GM12892 (cell line): ENCODE data around the gene SH3RF1.
"Not testable (repeated sequence)": the region's sequence is repeated elsewhere in the genome, so short reads cannot be mapped to it uniquely, and the experiment has no call there.

ENCODE experiments used
- DNase-seq: peaks from one replicate; pipeline ENCODE4 v3.0.0; 2011; ENCODE audit not compliant: insufficient read length
- FAIRE-seq: peaks from 2 replicates; lab custom pipeline; 2011; peaks lifted over from hg19 to GRCh38; lab: Jason Lieb, UNC
- POLR2A ChIP-seq: IDR thresholded peaks from 2 replicates; pipeline ENCODE4 v1.6.1; 2011; ENCODE audit warnings: low read depth, low read length, control low read depth
- POLR2AphosphoS5 ChIP-seq: IDR thresholded peaks from 2 replicates; pipeline ENCODE4 v1.6.1; 2011; ENCODE audit warnings: low read depth, low read length, control low read depth
- TAF1 ChIP-seq: IDR thresholded peaks from 2 replicates; pipeline ENCODE4 v1.6.1; 2011; ENCODE audit warnings: low read depth, mild to moderate bottlenecking, control low read depth, low read length, borderline replicate concordance

The SH3RF1 gene

GRCh38 chr4:169295822-169296221, 25.1 kb upstream of the SH3RF1 start:
- no peak for TF ChIP-seq TAF1
- no peak for TF ChIP-seq POLR2AphosphoS5
- TF ChIP-seq POLR2A = no peak
- no peak for FAIRE-seq
- no peak for DNase-seq

GRCh38 chr4:169293343-169294176, 22.8 kb upstream of the SH3RF1 start:
- no peak for TF ChIP-seq POLR2A
- TF ChIP-seq POLR2AphosphoS5 = no peak
- no peak for TF ChIP-seq TAF1
- FAIRE-seq (peak; percentile 93), DNase-seq (no peak)

DNA sequence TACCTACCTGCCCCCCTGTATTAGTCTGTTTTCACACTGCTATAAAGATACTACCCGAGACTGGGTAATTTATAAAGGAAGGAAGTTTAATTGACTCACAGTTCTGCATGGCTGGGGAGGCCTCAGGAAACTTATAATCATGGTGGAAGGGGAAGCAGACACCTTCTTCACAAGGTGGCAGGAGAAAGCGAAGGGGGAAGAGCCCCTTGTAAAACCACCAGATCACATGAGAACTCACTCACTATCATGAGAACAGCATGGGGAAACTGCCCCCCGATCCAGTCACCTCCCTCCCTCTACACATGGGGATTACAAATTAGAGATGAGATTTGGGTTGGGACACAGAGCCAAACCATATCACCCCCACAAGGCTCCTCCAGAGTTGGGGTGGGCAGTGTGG, 17.2 kb upstream of the SH3RF1 start:
- not testable (repeated sequence) for FAIRE-seq, DNase-seq

DNA sequence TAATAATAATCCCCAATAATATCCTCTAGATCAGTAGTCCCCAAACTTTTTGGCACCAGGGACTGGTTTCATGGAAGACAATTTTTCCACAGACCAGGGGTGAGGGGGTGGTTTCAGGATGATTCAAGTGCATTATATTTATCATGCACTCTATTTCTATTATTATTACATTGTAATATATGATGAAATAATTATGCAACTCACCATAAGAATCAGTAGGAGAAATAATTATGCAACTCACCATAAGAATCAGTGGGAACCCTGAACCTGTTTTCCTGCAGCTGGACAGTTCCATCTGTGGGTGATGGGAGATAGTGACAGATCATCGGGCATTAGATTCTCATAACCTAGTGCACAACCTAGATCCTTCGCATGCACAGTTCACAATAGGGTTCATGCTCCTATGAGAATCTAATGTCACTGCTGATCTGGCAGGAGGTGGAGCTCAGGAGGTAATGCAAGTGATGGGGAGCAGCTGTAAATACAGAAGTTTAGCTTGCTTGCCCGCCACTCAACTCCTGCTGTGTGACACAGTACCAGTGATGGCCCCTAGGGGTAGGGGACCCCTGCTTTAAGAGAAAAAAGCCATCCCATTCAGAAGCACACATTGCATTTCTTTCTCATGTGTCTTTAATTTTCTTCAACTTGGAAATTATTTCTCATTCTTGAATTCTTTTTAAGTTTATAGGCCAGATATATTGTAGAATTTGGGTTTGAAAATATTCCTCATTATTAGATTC, 16.0 kb upstream of the SH3RF1 start:
- TF ChIP-seq POLR2AphosphoS5 (no peak), TAF1 (no peak), POLR2A (no peak)
- no peak for FAIRE-seq
- DNase-seq = no peak

DNA sequence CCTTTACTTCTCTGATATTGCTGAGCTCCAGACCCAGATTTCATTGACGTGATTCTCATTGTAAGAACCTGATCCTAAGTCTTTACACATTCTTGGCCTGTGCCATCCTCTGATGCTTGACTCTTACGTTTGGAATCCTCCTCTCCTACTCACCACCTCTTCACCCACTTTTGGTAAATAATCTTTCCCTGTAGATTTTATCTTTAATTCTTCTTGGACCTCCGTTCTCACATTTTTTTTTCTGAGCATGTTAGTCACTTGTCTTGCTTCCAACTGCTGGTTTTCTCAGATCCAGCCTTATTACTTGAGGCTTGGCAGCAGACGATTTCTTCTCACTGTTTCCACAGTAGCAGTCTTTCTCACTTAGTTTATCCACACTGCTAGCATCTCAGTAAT, 12.4 kb upstream of the SH3RF1 start:
- DNase-seq (no peak), FAIRE-seq (no peak)
- TF ChIP-seq TAF1 (no peak), POLR2A (no peak), POLR2AphosphoS5 (no peak)

GRCh38 chr4:169282429-169283113, 11.8 kb upstream of the SH3RF1 start:
- no peak for TF ChIP-seq TAF1
- no peak for TF ChIP-seq POLR2A
- no peak for TF ChIP-seq POLR2AphosphoS5
- FAIRE-seq (no peak), DNase-seq (no peak)

DNA sequence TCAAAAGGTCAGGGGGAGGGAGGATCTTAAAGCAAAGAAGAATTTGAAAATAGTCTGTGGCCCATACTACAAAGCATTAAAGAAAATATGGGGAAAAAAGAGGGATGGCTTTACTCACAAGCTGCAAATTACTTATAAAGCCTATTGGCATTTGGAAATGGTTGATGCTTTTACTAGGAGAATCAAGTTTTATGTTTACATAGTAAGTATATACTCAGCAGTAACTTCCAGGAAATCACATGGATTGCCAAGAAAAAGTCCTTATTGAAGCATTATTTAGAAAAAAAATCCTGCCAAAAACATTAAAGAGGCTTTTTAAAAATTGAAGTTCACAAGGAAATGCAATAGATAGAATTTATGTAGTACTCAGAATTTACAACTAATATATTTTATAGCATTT, 8.4 kb upstream of the SH3RF1 start:
- no peak for DNase-seq
- no peak for TF ChIP-seq POLR2A
- no peak for TF ChIP-seq POLR2AphosphoS5
- no peak for TF ChIP-seq TAF1
- FAIRE-seq = no peak

DNA sequence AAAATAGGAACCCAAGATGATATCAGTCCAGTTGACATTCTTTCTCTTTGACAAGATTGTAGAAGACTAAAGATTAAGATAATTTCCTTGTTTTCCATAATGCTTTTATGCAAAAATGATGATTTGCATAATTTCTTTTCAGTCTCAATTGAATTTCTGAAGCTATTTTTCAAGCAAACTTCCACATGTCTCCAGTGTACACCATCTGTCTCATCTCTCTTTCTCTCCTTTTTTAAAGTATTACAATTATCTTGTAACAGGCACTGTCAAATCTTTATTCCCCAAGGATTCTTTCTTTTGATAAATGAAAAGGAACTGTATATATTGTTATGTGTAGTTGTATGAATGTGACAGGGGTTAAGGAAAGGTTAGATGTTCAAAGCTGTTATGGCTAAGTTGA, 7.9 kb upstream of the SH3RF1 start:
- DNase-seq (no peak), FAIRE-seq (no peak)
- TF ChIP-seq POLR2AphosphoS5 (no peak), TAF1 (no peak), POLR2A (no peak)

GRCh38 chr4:169277838-169278237, 7.1 kb upstream of the SH3RF1 start:
- not testable (repeated sequence) for DNase-seq, FAIRE-seq

GRCh38 chr4:169275180-169275579, 4.4 kb upstream of the SH3RF1 start:
- no peak for FAIRE-seq
- DNase-seq = no peak
- TF ChIP-seq POLR2A (no peak), TAF1 (no peak), POLR2AphosphoS5 (no peak)

GRCh38 chr4:169274033-169274432, 3.3 kb upstream of the SH3RF1 start:
- no peak for DNase-seq

DNA sequence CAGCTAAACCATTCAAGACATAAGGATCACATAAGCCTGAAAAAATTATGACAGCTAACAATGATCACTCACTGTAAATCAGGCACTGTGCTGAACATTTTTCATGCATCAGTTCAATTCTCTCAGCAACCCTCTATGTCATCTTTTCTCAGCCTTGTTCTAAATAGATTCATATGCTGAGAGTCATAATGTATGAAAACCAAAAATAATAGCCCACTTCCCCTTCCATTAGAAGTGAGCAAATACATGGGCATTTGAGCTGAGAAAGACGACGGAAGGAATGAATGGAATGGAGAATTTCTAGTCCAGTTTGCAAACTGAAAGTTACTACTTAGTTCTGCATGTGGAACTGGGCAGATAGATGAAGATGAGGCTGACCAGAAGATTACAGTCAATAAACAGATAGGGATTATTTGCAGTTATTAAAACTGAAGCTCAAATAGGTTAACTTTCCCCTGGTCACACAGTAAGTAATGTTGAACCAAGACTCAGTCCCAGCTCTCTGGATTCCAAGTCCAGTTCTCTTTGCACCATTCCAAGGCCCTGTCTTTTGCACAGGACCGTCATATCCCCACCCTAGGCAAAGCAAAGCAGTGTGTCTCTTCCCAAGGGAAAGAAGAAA, 1.6 kb upstream of the SH3RF1 start:
- FAIRE-seq (no peak), DNase-seq (no peak)
- TF ChIP-seq POLR2A (no peak), POLR2AphosphoS5 (no peak), TAF1 (no peak)

More at GRCh38 chr4:169274033-169274432, 3.3 kb upstream of the SH3RF1 start:
- TF ChIP-seq POLR2A (no peak), TAF1 (no peak), POLR2AphosphoS5 (no peak)
- FAIRE-seq = no peak
